A549 (cell line): ENCODE data around the gene DNAJC18.

Experiments used
- CTCF ChIP-seq: fragments of >200 bp; sonication (Bioruptor Twin); formaldehyde crosslinking; IDR thresholded peaks from 3 replicates; pipeline ENCODE4 v1.5.1; 2016
- EP300 ChIP-seq, 2 experiments: fragments of >200 bp; sonication (Bioruptor Twin); formaldehyde crosslinking; IDR thresholded peaks; 2 replicates in 1 of 2; 3 replicates in 1 of 2; pipeline ENCODE4 v1.6.1; 2016 to 2017
- HDAC2 ChIP-seq: fragments of 200-600 bp; sonication (generic); IDR thresholded peaks from 2 replicates; pipeline ENCODE4 v1.6.1; 2016
- HOXA7 ChIP-seq: fragments of 250-450 bp; sonication (Bioruptor Pico); IDR thresholded peaks from 2 replicates; pipeline ENCODE4 v1.5.0; 2020; ENCODE audit warnings: mild to moderate bottlenecking, moderate library complexity
- KDM5A ChIP-seq: fragments of 200-600 bp; sonication (generic); IDR thresholded peaks from 2 replicates; pipeline ENCODE4 v1.6.1; 2016; ENCODE audit warnings: antibody characterized with exemption, mild to moderate bottlenecking
- MAZ ChIP-seq: fragments of 150-350 bp; IDR thresholded peaks from 2 replicates; pipeline ENCODE4 v1.6.1; 2014; ENCODE audit warnings: antibody characterized with exemption, low read depth, low read length, borderline replicate concordance
- POLR2A ChIP-seq: IDR thresholded peaks from 2 replicates; pipeline ENCODE4 v1.6.1; 2012; ENCODE audit warnings: mild to moderate bottlenecking, low read length
- RNF2 ChIP-seq: fragments of 200-600 bp; sonication (generic); IDR thresholded peaks from 2 replicates; pipeline ENCODE4 v1.6.1; 2016; ENCODE audit warnings: low read depth, mild to moderate bottlenecking, antibody characterized with exemption, moderate library complexity, borderline replicate concordance
- TF ChIP-seq, protein P1 (sequence below): IDR thresholded peaks from 2 replicates; pipeline ENCODE4 v1.6.1; 2012

GRCh38 chr5:139399501-139400121 is 39.7 kb downstream of the DNAJC18 start:
- TF ChIP-seq KDM5A, result no peak
- TF ChIP-seq, protein P1, sequence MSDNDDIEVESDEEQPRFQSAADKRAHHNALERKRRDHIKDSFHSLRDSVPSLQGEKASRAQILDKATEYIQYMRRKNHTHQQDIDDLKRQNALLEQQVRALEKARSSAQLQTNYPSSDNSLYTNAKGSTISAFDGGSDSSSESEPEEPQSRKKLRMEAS, result no peak
- TF ChIP-seq HOXA7, result no peak
- no peak for TF ChIP-seq RNF2
- no peak for TF ChIP-seq EP300 (IDR thresholded peaks at IDR 0.05)
- TF ChIP-seq POLR2A, result no peak
- TF ChIP-seq CTCF, result no peak
- TF ChIP-seq MAZ, result no peak
- TF ChIP-seq HDAC2, result no peak
